Measurements from ENCODE around the gene PAAF1. TPM values are rescaled to one million over a fixed set of nuclear protein-coding genes. Genes with fewer than 3 reads are reported as not detected.

PAAF1 gene
- total and polyA plus RNA-seq, 2 donors from 2014 or later: 18.2 to 31.4 TPM

DNA sequence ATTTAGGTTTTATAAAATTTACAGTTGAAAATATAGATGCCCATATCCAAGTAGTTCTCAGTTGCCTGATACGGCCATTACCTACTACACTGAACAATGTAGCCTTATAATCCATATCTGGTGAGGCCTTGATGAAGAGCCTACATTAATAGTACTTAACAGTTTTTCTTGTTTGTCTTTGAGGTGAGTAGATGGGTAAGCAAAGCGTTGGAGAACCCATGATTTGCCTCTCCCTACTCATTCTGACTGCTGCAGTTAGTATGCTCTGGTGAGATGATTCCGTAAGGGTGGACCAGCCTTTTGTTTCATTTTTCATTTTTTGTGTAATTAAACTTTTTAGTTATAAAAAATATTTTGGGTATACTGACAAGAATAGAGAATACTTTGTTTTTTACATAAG is 11.4 kb downstream of the PAAF1 start:
- peaks cover 0 to 14% (median 9%) of the 10 kb centered on the region in 3 donors for H3K36me3 ChIP-seq (ENCODE audit: control insufficient read depth in 2 of 3, insufficient read depth in 3 of 3, low read length in 3 of 3)
- H3K4me1 ChIP-seq (ENCODE audit: control insufficient read depth in 2 of 3, insufficient read depth in 2 of 3, low read depth in 1 of 3, low read length in 3 of 3): no peaks in the 10 kb centered on the region
- H3K9me3 ChIP-seq (ENCODE audit: control insufficient read depth in 2 of 3, insufficient read depth in 1 of 3, low read length in 3 of 3): no peaks in the 10 kb centered on the region
- FAIRE-seq (no peak), DNase-seq (no peak)
- H3K27me3 ChIP-seq (ENCODE audit: control insufficient read depth, insufficient read depth, low read length): no peaks in the 10 kb centered on the region
- no peak overlapping the region for H3K9ac ChIP-seq (ENCODE audit: low read length in 3 of 3)
- TF ChIP-seq, protein P1, sequence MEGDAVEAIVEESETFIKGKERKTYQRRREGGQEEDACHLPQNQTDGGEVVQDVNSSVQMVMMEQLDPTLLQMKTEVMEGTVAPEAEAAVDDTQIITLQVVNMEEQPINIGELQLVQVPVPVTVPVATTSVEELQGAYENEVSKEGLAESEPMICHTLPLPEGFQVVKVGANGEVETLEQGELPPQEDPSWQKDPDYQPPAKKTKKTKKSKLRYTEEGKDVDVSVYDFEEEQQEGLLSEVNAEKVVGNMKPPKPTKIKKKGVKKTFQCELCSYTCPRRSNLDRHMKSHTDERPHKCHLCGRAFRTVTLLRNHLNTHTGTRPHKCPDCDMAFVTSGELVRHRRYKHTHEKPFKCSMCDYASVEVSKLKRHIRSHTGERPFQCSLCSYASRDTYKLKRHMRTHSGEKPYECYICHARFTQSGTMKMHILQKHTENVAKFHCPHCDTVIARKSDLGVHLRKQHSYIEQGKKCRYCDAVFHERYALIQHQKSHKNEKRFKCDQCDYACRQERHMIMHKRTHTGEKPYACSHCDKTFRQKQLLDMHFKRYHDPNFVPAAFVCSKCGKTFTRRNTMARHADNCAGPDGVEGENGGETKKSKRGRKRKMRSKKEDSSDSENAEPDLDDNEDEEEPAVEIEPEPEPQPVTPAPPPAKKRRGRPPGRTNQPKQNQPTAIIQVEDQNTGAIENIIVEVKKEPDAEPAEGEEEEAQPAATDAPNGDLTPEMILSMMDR (IDR thresholded peaks at IDR 0.05; ENCODE audit: borderline replicate concordance, extremely low read depth, insufficient read depth): no peak
- intact Hi-C loops (cut with DNase I): no loop called here
- H3K4me3 ChIP-seq (ENCODE audit: low read length in 3 of 3): no peak overlapping the region
- no peak overlapping the region for H3K27ac ChIP-seq (ENCODE audit: low read depth in 2 of 2, low read length in 2 of 2)

- Histone ChIP-seq H3K9me3 (ENCODE audit: control insufficient read depth in 2 of 3, insufficient read depth in 1 of 3, low read length in 3 of 3) (no peaks in the 10 kb centered on the region), H3K27ac (ENCODE audit: low read depth in 2 of 2, low read length in 2 of 2) (no peak overlapping the region), H3K9ac (ENCODE audit: low read length in 3 of 3) (no peak overlapping the region), H3K4me3 (ENCODE audit: low read length in 3 of 3) (no peak overlapping the region), H3K4me1 (ENCODE audit: control insufficient read depth in 2 of 3, insufficient read depth in 2 of 3, low read depth in 1 of 3, low read length in 3 of 3) (no peaks in the 10 kb centered on the region), H3K36me3 (ENCODE audit: control insufficient read depth in 2 of 3, insufficient read depth in 3 of 3, low read length in 3 of 3) (peaks cover 0 to 9% (median 7%) of the 10 kb centered on the region in 3 donors), H3K27me3 (ENCODE audit: control insufficient read depth, insufficient read depth, low read length) (no peaks in the 10 kb centered on the region)
- DNase-seq (no peak), FAIRE-seq (no peak)
- intact Hi-C loops (cut with DNase I): no loop called here
- TF ChIP-seq, protein P1 (IDR thresholded peaks at IDR 0.05; ENCODE audit: borderline replicate concordance, extremely low read depth, insufficient read depth): no peak
Measured at GRCh38 chr11:73889019-73889418, 12.2 kb downstream of the PAAF1 start.

DNA sequence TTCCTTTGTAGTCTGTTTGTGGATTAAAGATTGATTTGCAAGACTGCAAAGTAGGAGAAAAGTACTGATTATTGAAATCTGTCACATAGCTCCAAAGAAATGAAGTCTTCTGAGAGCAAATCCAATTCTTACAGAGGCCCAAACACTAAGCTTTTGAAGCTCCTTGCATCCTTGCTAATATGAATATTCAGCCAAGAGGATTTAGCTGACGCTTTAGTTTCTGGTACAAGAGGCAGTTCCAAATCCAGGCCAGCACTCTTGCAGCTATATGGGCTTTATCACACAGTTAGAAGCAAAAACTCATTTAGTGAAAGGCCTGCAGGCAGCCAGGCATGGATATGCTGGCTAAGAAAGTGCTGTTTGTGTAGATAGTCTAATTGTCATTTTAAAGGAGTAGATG is 12.7 kb downstream of the PAAF1 start:
- TF ChIP-seq, protein P1 (IDR thresholded peaks at IDR 0.05; ENCODE audit: borderline replicate concordance, extremely low read depth, insufficient read depth): no peak

DNA sequence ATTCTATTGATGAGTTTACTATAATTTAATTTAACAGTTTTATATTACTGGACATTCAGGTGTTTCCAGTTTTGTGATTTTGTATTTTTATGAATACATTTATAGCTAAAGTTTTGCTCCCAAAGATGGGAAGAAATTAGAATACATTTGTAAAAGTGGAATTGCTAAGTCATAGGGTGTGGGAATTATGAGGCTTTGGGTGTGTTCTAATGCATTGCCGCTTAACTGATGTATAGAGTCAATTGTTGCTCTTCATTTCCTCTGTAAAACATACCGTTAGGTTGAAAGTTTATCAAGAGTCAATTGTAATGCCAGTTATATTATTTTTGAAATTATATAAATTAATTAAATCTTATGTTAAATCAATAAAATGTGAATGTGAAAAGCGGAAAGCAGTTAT is 16.2 kb downstream of the PAAF1 start:
- H3K9me3 ChIP-seq (ENCODE audit: control insufficient read depth in 2 of 3, insufficient read depth in 1 of 3, low read length in 3 of 3): no peaks in the 10 kb centered on the region
- H3K36me3 ChIP-seq (ENCODE audit: control insufficient read depth in 2 of 3, insufficient read depth in 3 of 3, low read length in 3 of 3): peaks cover 0 to 9% (median 7%) of the 10 kb centered on the region in 3 donors
- intact Hi-C loops (cut with DNase I): no loop called here
- DNase-seq (no peak), FAIRE-seq (no peak)
- no peak overlapping the region for H3K4me3 ChIP-seq (ENCODE audit: low read length in 3 of 3)
- H3K27ac ChIP-seq (ENCODE audit: low read depth in 2 of 2, low read length in 2 of 2): no peak overlapping the region
- H3K27me3 ChIP-seq (ENCODE audit: control insufficient read depth, insufficient read depth, low read length): no peaks in the 10 kb centered on the region
- H3K9ac ChIP-seq (ENCODE audit: low read length in 3 of 3): no peak overlapping the region
- no peaks in the 10 kb centered on the region for H3K4me1 ChIP-seq (ENCODE audit: control insufficient read depth in 2 of 3, insufficient read depth in 2 of 3, low read depth in 1 of 3, low read length in 3 of 3)
- TF ChIP-seq, protein P1 (IDR thresholded peaks at IDR 0.05; ENCODE audit: borderline replicate concordance, extremely low read depth, insufficient read depth): no peak

More for the DNA sequence above, 12.7 kb downstream of the PAAF1 start:
- H3K9me3 ChIP-seq (ENCODE audit: control insufficient read depth in 2 of 3, insufficient read depth in 1 of 3, low read length in 3 of 3): no peaks in the 10 kb centered on the region
- intact Hi-C loops (cut with DNase I): no loop called here
- H3K4me3 ChIP-seq (ENCODE audit: low read length in 3 of 3): no peak overlapping the region
- no peaks in the 10 kb centered on the region for H3K27me3 ChIP-seq (ENCODE audit: control insufficient read depth, insufficient read depth, low read length)
- H3K4me1 ChIP-seq (ENCODE audit: control insufficient read depth in 2 of 3, insufficient read depth in 2 of 3, low read depth in 1 of 3, low read length in 3 of 3): no peaks in the 10 kb centered on the region
- H3K27ac ChIP-seq (ENCODE audit: low read depth in 2 of 2, low read length in 2 of 2): no peak overlapping the region
- no peak overlapping the region for H3K9ac ChIP-seq (ENCODE audit: low read length in 3 of 3)
- no peak for DNase-seq
- peaks cover 0 to 9% (median 7%) of the 10 kb centered on the region in 3 donors for H3K36me3 ChIP-seq (ENCODE audit: control insufficient read depth in 2 of 3, insufficient read depth in 3 of 3, low read length in 3 of 3)
- FAIRE-seq: no peak

All from kidney (tissue), 14 donors.